Activated CD8-positive, alpha-beta memory T cell treated with anti-CD3 and anti-CD28 coated beads, Interleukin-2, amount 50 U/mL, for 4 hours (primary cell): ENCODE results near the gene LAMC2.
"Not testable (repeated sequence)": the region's sequence is repeated elsewhere in the genome, so short reads cannot be mapped to it uniquely, and the experiment has no call there.

Source experiments
- DNase-seq: peaks from one replicate; pipeline ENCODE4 v3.0.0-alpha.2; 2020

LAMC2 gene

GRCh38 chr1:183185941-183186490 lies at the start of gene LAMC2:
TSS of gene LAMC2 (plus strand) at chr1:183186264. CDS start at chr1:183186353, 89 bp downstream.
- DNase-seq = no peak

GRCh38 chr1:183137782-183138181 lies 48.3 kb upstream of the LAMC2 start:
- DNase-seq = no peak

GRCh38 chr1:183138301-183138700 lies 47.8 kb upstream of the LAMC2 start:
- DNase-seq = no peak

DNA sequence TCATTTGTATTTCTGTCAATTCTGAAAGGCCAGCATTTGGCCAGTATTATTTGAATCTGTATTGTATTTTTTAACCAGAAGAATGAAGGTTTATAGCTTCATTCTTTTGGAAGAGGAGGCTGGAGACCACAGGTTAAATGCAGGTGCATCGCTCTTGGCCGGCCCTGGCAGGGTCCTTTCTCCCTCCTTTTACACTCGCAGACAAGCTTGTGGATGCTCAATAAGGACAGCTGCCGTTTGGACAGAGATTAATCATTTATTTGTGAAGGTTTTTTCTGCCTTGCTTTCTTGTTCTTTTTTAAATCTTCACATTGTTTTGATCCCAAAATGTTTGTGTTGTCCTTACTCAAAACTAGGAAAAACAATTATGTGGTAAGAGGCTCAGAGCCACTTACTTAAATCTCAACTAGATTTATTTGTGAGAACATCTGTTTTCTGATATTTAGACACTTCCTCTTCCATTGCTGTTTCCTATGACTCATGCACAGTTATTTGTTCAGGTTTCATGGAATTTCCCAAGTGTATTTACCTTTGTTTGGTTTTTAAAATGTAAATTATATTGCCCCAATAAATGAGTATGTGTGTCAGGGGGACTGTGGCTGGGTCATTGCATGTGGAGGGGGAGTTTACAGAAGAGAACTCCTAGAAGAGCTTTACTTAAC lies 46.7 kb upstream of the LAMC2 start:
- no peak for DNase-seq

- DNase-seq = no peak
Observed at GRCh38 chr1:183140633-183141032, 45.4 kb upstream of the LAMC2 start.

GRCh38 chr1:183142171-183142570 lies 43.9 kb upstream of the LAMC2 start:
- no peak for DNase-seq

GRCh38 chr1:183143576-183144315 lies 42.3 kb upstream of the LAMC2 start:
- no peak for DNase-seq

GRCh38 chr1:183144752-183145151 lies 41.3 kb upstream of the LAMC2 start:
- DNase-seq = no peak

- no peak for DNase-seq
Observed at GRCh38 chr1:183147735-183148134, 38.3 kb upstream of the LAMC2 start.

DNA sequence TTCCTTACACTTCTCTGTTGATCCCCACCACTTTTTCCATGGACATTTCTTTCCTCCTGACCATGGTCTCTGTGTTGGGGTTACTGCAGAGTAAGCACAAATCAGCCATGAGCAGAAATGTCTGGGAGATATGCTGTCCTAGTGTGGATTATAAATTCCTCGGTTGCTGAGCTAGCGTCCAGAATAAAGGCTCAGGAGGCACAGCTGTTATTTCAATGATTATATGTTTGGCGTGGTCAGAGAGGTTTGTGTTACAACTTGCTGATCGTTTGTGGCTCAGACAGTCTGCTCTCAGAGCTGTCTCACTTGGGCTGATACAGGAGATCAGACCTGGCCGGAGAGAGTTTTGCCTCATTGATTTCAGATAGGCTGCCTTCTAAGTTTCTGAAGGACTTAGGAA lies 37.5 kb upstream of the LAMC2 start:
- DNase-seq = no peak

DNA sequence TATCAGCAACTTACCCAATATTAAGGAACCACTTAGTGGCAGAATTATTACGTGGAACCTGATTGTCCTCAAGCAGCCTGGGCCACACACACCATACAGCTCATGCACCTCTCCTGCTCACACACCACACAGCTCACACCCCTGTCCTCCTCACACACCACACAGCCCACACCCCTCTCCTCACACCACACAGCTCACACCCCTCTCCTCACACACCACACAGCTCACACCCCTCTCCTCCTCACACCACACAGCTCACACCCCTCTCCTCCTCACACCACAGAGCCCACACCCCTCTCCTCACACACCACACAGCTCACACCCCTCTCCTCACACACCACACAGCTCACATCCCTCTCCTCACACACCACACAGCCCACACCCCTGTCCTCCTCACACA lies 36.8 kb upstream of the LAMC2 start:
- no peak for DNase-seq

- not testable (repeated sequence) for DNase-seq
Observed at GRCh38 chr1:183150032-183150431, 36.0 kb upstream of the LAMC2 start.

DNA sequence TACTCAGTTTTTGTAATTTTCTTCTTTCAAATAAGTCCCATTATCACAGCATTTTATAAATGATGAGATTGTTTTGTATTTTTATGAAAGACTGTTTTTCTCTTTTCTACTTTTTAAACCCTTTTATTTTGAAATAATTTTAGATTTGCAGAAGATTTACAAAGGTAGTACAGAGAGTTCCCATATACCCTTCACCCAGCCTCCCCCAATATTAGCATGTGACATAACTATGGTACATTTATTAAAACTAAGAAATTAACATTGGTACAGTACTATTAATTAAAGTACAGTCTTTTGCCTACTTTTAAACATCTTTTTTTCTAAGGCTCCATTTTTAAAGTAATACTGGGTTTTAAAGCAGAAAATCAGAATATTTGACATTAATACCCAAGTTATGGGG lies 35.6 kb upstream of the LAMC2 start:
- no peak for DNase-seq

- no peak for DNase-seq
Observed at GRCh38 chr1:183152180-183152579, 33.9 kb upstream of the LAMC2 start.

GRCh38 chr1:183155939-183156338 lies 30.1 kb upstream of the LAMC2 start:
- DNase-seq = no peak

DNA sequence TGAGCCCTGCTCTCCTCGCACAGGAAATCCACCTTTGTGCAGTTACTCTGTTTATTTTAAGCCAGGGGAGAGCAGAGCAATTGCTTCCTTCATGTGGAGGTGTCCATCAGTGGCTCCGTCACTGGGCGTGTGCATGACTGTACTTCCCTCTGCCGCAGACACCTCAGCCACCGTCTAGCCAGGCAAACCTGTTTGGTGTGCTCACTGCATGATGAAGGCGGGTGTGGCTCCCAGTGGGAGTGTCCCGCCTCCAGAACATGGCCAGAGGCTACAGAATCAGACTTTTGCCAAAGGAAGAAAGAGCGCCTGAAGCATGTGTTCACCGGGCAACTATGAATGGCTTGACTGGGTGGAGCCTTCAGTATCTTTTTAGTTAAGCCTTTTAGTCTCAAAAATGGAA lies 26.1 kb upstream of the LAMC2 start:
- no peak for DNase-seq

DNA sequence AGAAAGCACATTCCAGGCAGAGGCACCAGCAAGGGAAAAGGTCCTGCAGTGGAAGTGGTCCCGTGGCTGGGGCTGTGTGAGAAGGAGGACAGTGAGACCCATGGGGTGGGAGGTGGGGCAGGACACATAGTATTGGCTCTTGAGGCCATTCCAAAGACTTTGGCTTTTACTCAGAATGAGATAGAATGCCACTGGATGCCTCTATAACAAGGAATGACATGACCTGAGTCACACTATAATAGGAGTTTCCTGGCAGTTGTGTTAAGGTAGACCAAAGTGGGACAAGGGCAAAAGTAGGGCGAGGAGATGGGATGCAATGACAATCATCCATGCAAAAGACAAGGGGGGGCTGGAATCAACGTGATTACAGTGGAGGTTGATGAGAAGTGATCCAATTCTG lies 24.7 kb upstream of the LAMC2 start:
- no peak for DNase-seq

DNA sequence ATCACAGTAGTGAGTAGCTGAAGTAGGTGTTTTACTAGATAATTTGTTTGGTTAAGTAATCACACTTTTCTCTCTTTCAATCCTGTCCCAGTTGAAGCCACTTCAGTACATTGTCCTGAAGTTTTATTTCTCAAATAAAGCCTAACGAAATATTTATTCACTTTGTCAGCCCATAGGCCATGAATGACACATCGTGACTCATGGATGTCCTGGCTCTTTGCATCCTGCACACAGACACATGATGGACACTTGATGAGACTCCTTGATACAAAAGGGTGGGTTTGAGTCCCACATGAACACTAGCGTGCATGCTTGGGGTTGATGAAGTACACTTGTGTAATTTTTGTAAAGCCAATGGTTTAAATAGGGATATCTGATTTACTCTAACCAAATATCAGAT lies 22.7 kb upstream of the LAMC2 start:
- no peak for DNase-seq

DNA sequence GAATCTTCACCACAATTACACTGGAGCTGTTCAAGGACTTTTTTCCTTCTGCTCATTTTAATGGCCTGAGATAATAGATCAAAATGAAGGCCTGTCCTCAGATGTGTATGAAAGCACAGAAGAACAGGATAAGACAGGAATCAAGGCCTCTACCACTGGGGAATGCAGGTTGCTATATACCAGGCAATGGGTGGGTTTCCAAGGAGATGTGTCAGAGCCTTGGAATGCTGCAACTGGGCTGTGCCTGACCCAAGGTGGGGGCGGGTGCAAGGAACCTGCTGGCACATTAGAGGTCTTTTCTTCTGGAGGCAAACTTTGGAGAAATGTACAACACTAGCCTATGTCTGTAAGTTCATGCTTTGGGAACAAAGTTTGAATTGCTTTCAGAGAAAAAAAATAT lies 21.7 kb upstream of the LAMC2 start:
- no peak for DNase-seq

DNA sequence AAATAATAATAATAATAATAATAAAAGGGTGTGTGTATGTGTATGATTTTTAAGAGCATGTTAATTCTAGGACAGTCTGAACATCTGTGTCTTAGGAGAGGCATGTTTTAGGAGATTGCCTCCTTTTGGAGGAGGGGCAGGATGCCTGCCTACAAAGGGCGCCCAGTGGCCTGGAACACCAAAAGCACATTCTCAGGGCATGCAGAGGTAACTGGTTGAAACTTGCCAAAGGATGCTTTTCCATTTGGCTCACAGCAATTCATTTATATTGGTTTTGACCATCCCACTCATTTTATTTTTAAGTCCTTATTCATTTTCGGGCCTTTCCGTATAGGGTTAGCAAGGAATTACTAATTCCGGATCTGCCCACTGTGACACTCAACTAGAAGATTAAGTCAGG lies 21.1 kb upstream of the LAMC2 start:
- DNase-seq = no peak

GRCh38 chr1:183165456-183165855 lies 20.6 kb upstream of the LAMC2 start:
- no peak for DNase-seq

- DNase-seq = no peak
Observed at GRCh38 chr1:183166454-183166853, 19.6 kb upstream of the LAMC2 start.

DNA sequence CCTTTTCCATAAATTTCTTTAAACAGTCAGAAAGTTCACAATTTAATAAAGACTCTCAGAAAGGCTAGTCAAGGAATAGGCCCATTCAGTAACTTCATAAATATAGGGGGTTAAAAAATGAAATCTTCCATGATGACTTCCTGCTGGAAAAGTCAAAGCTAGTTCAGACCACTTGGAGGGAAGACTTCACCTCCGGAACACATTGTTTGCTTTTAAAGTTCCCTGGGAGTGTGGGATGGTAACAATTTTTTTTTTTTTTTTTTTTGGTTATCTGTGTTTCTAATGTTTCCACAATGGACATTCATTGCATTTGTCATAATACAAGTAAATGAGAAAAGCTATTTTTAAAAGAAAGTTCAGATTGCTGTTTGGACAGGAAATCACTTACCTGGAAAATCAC lies 18.4 kb upstream of the LAMC2 start:
- no peak for DNase-seq

DNA sequence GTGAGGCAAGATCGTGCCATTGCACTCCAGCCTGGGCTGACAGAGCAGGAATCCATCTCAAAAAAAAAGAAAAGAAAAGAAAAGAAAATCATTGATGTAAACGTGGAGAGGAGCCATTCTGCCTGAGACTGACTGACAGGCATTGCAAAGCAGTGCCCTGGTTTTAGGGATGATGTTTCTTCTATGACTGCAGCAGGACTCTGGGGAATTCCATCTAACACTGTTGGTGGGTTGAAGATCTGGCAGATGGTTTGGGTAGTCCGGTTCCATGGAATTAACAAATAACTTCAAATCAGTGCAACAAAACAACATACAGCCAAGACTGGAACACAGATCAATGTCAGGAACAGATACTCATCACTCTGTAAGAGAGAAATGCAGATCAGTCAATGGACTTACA lies 17.8 kb upstream of the LAMC2 start:
- no peak for DNase-seq

DNA sequence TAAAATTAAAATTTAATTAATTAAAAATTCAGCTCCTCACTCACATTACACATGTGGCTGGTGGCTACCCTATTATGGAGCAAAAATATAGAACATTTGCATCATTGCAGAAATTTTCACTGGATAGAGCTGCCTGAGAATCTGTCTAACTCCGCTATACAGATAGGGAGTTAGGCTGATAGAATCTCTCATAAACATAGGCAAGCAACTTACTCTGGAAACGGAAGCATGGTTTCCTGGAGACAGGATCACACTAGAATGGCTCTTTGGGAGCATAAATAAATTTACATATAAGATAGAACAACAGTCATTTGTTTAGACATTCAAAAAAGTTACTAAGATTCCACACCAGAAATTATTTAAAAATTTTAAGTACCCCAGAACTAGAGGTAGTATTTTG lies 12.2 kb upstream of the LAMC2 start:
- DNase-seq = no peak
